Amniotic epithelial cell (primary cell): ENCODE data around the gene CACNA2D4.

Experiments used
- DNase-seq: peaks from one replicate; pipeline ENCODE4 v3.0.0-alpha.2; 2010; ENCODE audit warnings: low read depth

CACNA2D4 gene

GRCh38 chr12:1776170-1776921 lies 142.1 kb downstream of the CACNA2D4 start:
- peak; percentile 64 for DNase-seq

GRCh38 chr12:1773937-1774655 lies 144.4 kb downstream of the CACNA2D4 start:
- peak; percentile 59 for DNase-seq

- DNase-seq, result peak; percentile 42
Observed at GRCh38 chr12:1769809-1770494, 148.5 kb downstream of the CACNA2D4 start.

- DNase-seq, result no peak
Observed at GRCh38 chr12:1768615-1769014, 149.8 kb downstream of the CACNA2D4 start.

GRCh38 chr12:1767407-1768090 lies 150.9 kb downstream of the CACNA2D4 start:
- DNase-seq, result no peak

GRCh38 chr12:1766110-1766509 lies 152.3 kb downstream of the CACNA2D4 start:
- no peak for DNase-seq

GRCh38 chr12:1763153-1763552 lies 155.3 kb downstream of the CACNA2D4 start:
- DNase-seq, result no peak

- DNase-seq, result no peak
Observed at GRCh38 chr12:1761857-1762256, 156.6 kb downstream of the CACNA2D4 start.

- DNase-seq, result peak; percentile 84
Observed at GRCh38 chr12:1760566-1761382, 157.7 kb downstream of the CACNA2D4 start.

GRCh38 chr12:1758887-1759286 lies 159.6 kb downstream of the CACNA2D4 start:
- DNase-seq, result no peak

- no peak for DNase-seq
Observed at GRCh38 chr12:1758376-1758775, 160.1 kb downstream of the CACNA2D4 start.

- DNase-seq, result no peak
Observed at GRCh38 chr12:1750300-1750699, 168.2 kb downstream of the CACNA2D4 start.

- DNase-seq, result no peak
Observed at GRCh38 chr12:1749019-1749418, 169.4 kb downstream of the CACNA2D4 start.

GRCh38 chr12:1747609-1748008 lies 170.8 kb downstream of the CACNA2D4 start:
- DNase-seq, result no peak

- peak; percentile 15 for DNase-seq
Observed at GRCh38 chr12:1744932-1745331, 173.5 kb downstream of the CACNA2D4 start.
